ENCODE results near the gene LYRM2.

LYRM2 gene

GRCh38 chr6:89612121-89612520 lies 26.4 kb downstream of the LYRM2 start:
- no peaks in the 10 kb centered on the region for H3K9me3 ChIP-seq (ENCODE audit: control insufficient read depth, insufficient read depth, low read depth, low read length)
- ChIA-PET CTCF (interaction anchor here (0.6 to 4.6 kb wide), 8 partner anchors 10 to 629 kb away, joined by 3 to 47 read pairs (median 5); partner anchors contain the start of gene ANKRD6), POLR2A (no interaction called here)
- TF ChIP-seq ZNF555 (tag by site-specific recombination; conservative IDR thresholded peaks at IDR 0.05) (no peak), ZEB2 (tag by site-specific recombination; IDR thresholded peaks at IDR 0.05) (no peak), SP3 (tag by site-specific recombination; IDR thresholded peaks at IDR 0.05) (no peak), SETDB1 (IDR thresholded peaks at IDR 0.05; ENCODE audit: insufficient read length, low read length) (no peak), ZNF521 (tag by site-specific recombination; IDR thresholded peaks at IDR 0.05) (no peak), OVOL3 (tag by site-specific recombination; IDR thresholded peaks at IDR 0.05) (no peak), ZNF792 (tag by site-specific recombination; IDR thresholded peaks at IDR 0.05) (no peak), GLI2 (tag by site-specific recombination; IDR thresholded peaks at IDR 0.05; ENCODE audit: borderline replicate concordance, low read depth) (no peak), KLF9 (tag by site-specific recombination; IDR thresholded peaks at IDR 0.05; ENCODE audit: low read depth) (no peak), ZNF16 (tag by site-specific recombination; IDR thresholded peaks at IDR 0.05; ENCODE audit: low read depth) (no peak), FEZF1 (tag by site-specific recombination; IDR thresholded peaks at IDR 0.05) (no peak)
- H3K27ac ChIP-seq (ENCODE audit: extremely low read depth, low read depth, low read length) = no peak overlapping the region
- no peak overlapping the region for H3K4me3 ChIP-seq (ENCODE audit: low read depth, low read length)
- H3K36me3 ChIP-seq (ENCODE audit: control insufficient read depth in 2 of 2, insufficient read depth in 1 of 2, low read length in 2 of 2) = peaks cover 0 to 30% of the 10 kb centered on the region in 2 experiments; a peak in 2 of 3 replicates
- H3K4me1 ChIP-seq (ENCODE audit: control insufficient read depth, insufficient read depth, low read length) = no peaks in the 10 kb centered on the region

GRCh38 chr6:89611666-89612065 lies 26.9 kb downstream of the LYRM2 start:
- Histone ChIP-seq H3K36me3 (ENCODE audit: control insufficient read depth in 2 of 2, insufficient read depth in 1 of 2, low read length in 2 of 2) (peaks cover 0 to 26% of the 10 kb centered on the region in 2 experiments; a peak in 2 of 3 replicates), H3K4me3 (ENCODE audit: low read depth, low read length) (no peak overlapping the region), H3K27ac (ENCODE audit: extremely low read depth, low read depth, low read length) (no peak overlapping the region), H3K4me1 (ENCODE audit: control insufficient read depth, insufficient read depth, low read length) (no peaks in the 10 kb centered on the region), H3K9me3 (ENCODE audit: control insufficient read depth, insufficient read depth, low read depth, low read length) (no peaks in the 10 kb centered on the region)
- CTCF ChIA-PET = interaction anchor here (0.7 to 4.6 kb wide), 7 partner anchors 11 to 240 kb away, joined by 3 to 47 read pairs (median 4); partner anchors contain the start of gene ANKRD6
- TF ChIP-seq ZNF670 (tag by site-specific recombination; IDR thresholded peaks at IDR 0.05; ENCODE audit: low read depth) = no peak
- POLR2A ChIA-PET = no interaction called here

GRCh38 chr6:89610149-89610642 lies 28.4 kb downstream of the LYRM2 start:
- Histone ChIP-seq H3K4me1 (ENCODE audit: control insufficient read depth, insufficient read depth, low read length) (no peaks in the 10 kb centered on the region), H3K27ac (ENCODE audit: extremely low read depth, low read depth, low read length) (no peak overlapping the region), H3K4me3 (ENCODE audit: low read depth, low read length) (no peak overlapping the region), H3K36me3 (ENCODE audit: control insufficient read depth in 2 of 2, insufficient read depth in 1 of 2, low read length in 2 of 2) (peaks cover 0 to 22% of the 10 kb centered on the region in 2 experiments; a peak in 2 of 3 replicates), H3K9me3 (ENCODE audit: control insufficient read depth, insufficient read depth, low read depth, low read length) (no peaks in the 10 kb centered on the region)
- CTCF ChIA-PET = interaction anchor here (0.6 to 4.6 kb wide), 44 partner anchors 8 to 1146 kb away, joined by 3 to 47 read pairs (median 4); partner anchors contain the start of gene ANKRD6
- POLR2A ChIA-PET = interaction anchor here (0.5 kb wide), 1 partner anchor 21 kb away, joined by 6 read pairs; no protein-coding TSS in a partner anchor
- TF ChIP-seq ZBTB44 (tag by site-specific recombination; IDR thresholded peaks at IDR 0.05) (0 out of 2 replicates have a peak, but pooled peaks have one; percentile 12), PRDM4 (tag by site-specific recombination; IDR thresholded peaks at IDR 0.05) (peak; percentile 68), PATZ1 (tag by site-specific recombination; IDR thresholded peaks at IDR 0.05) (peak; percentile 48; the same call in 1 of the 2 replicates), ZNF2 (tag by site-specific recombination; IDR thresholded peaks at IDR 0.05) (peak; percentile 65; the same call in 1 of the 2 replicates), ZBTB10 (tag by site-specific recombination; IDR thresholded peaks at IDR 0.05) (no peak), ZNF280D (tag by site-specific recombination; IDR thresholded peaks at IDR 0.05) (no peak), ZNF654 (tag by site-specific recombination; IDR thresholded peaks at IDR 0.05; ENCODE audit: low read depth) (peak; percentile 51)

Measured in HEK293 (cell line).